Stimulated activated naive CD8-positive, alpha-beta T cell treated with anti-CD3 and anti-CD28 coated beads, Interleukin-15, Interleukin-2, amounts not matched to agents 100 U/mL and 50 U/mL, for 24 hours (primary cell): ENCODE results near the gene CYBC1.

Experiments used
- ATAC-seq: fragments of 150-1000 bp; cut with Tn5 transposase; one replicate; pipeline ENCODE4 v1.10.0; 2021
- DNase-seq: peaks from one replicate; pipeline ENCODE4 v3.0.0; 2021

Gene CYBC1

GRCh38 chr17:82408288-82408937, 42.1 kb downstream of the CYBC1 start:
- ATAC-seq (no peak), DNase-seq (no peak)

- DNase-seq (peak; percentile 17), ATAC-seq (peak; percentile 68)
Measured at GRCh38 chr17:82407255-82407654, 43.3 kb downstream of the CYBC1 start.

GRCh38 chr17:82406131-82406671, 44.4 kb downstream of the CYBC1 start:
- DNase-seq (no peak), ATAC-seq (no peak)

GRCh38 chr17:82405051-82405450, 45.5 kb downstream of the CYBC1 start:
- DNase-seq (no peak), ATAC-seq (no peak)

- DNase-seq (no peak), ATAC-seq (no peak)
Measured at GRCh38 chr17:82403662-82404660, 46.6 kb downstream of the CYBC1 start.

GRCh38 chr17:82402865-82403264, 47.7 kb downstream of the CYBC1 start:
- no peak for DNase-seq
- no peak for ATAC-seq

- peak; percentile 69 for DNase-seq
- peak; percentile 74 for ATAC-seq
Measured at GRCh38 chr17:82400830-82401229, 49.7 kb downstream of the CYBC1 start.

GRCh38 chr17:82400206-82400605, 50.3 kb downstream of the CYBC1 start:
- no peak for ATAC-seq
- no peak for DNase-seq

- DNase-seq (no peak), ATAC-seq (no peak)
Measured at GRCh38 chr17:82399601-82400101, 50.9 kb downstream of the CYBC1 start.

GRCh38 chr17:82399041-82399441, 51.5 kb downstream of the CYBC1 start:
- ATAC-seq: no peak
- no peak for DNase-seq

GRCh38 chr17:82397449-82398335, 52.9 kb downstream of the CYBC1 start:
- DNase-seq: no peak
- ATAC-seq: no peak

GRCh38 chr17:82396601-82397435, 53.7 kb downstream of the CYBC1 start:
- ATAC-seq (no peak), DNase-seq (no peak)

GRCh38 chr17:82394278-82394677, 56.3 kb downstream of the CYBC1 start:
- no peak for ATAC-seq
- no peak for DNase-seq

GRCh38 chr17:82392941-82393340, 57.6 kb downstream of the CYBC1 start:
- ATAC-seq (no peak), DNase-seq (no peak)
